DOHH2 (cell line): ENCODE results near the gene EHMT1.
A peak's percentile ranks its signal among the peaks of the same experiment; 100 is the strongest.

Experiments
- H3F3A ChIP-seq: fragments of 200-600 bp; sonication (generic), shearing (Covaris generic); 2 replicates; pipeline ENCODE4 v1.6.0; 2016; ENCODE audit warnings: antibody characterized with exemption, mild to moderate bottlenecking; ENCODE audit not compliant: control insufficient read depth, insufficient read depth
- H3K27ac ChIP-seq: fragments of 200-600 bp; sonication (generic); 2 replicates; pipeline ENCODE4 v1.5.1; 2014; ENCODE audit warnings: low read depth, mild to moderate bottlenecking, low read length, moderate library complexity
- H3K27me3 ChIP-seq: fragments of 200-600 bp; sonication (generic); 2 replicates; pipeline ENCODE4 v1.6.1; 2014; ENCODE audit warnings: mild to moderate bottlenecking, low read length, mixed read lengths; ENCODE audit not compliant: control insufficient read depth
- H3K36me3 ChIP-seq: fragments of 200-600 bp; sonication (generic); 2 replicates; pipeline ENCODE4 v1.6.1; 2014; ENCODE audit warnings: mild to moderate bottlenecking, low read length, moderate library complexity, mixed read lengths; ENCODE audit not compliant: control insufficient read depth
- H3K4me1 ChIP-seq: fragments of 200-600 bp; sonication (generic); 2 replicates; pipeline ENCODE4 v1.6.1; 2014; ENCODE audit warnings: mild to moderate bottlenecking, low read length, mixed read lengths; ENCODE audit not compliant: control insufficient read depth
- H3K4me2 ChIP-seq: fragments of 200-600 bp; sonication (generic); 2 replicates; pipeline ENCODE4 v1.6.0; 2014; ENCODE audit warnings: mild to moderate bottlenecking, low read length, moderate library complexity
- H3K4me3 ChIP-seq: fragments of 200-600 bp; sonication (generic); 2 replicates; pipeline ENCODE4 v1.5.1; 2014; ENCODE audit warnings: mild to moderate bottlenecking, low read length, mixed read lengths
- H3K79me2 ChIP-seq: fragments of 200-600 bp; sonication (generic); 2 replicates; pipeline ENCODE4 v1.6.1; 2014; ENCODE audit warnings: mild to moderate bottlenecking, low read length, mixed read lengths; ENCODE audit not compliant: control insufficient read depth
- H3K9me2 ChIP-seq: fragments of 200-600 bp; sonication (generic); replicated peaks from 2 replicates; pipeline ENCODE4 v1.6.1; 2014; ENCODE audit warnings: mild to moderate bottlenecking, low read length, mixed read lengths; ENCODE audit not compliant: control insufficient read depth
- H3K9me3 ChIP-seq: fragments of 200-600 bp; sonication (generic); 2 replicates; pipeline ENCODE4 v1.6.1; 2014; ENCODE audit warnings: antibody characterized with exemption, low read length, mixed read lengths; ENCODE audit not compliant: control insufficient read depth, insufficient read depth
- H4K20me1 ChIP-seq: fragments of 200-600 bp; sonication (generic); 2 replicates; pipeline ENCODE4 v1.6.0; 2014; ENCODE audit warnings: low read depth, mild to moderate bottlenecking, antibody characterized with exemption, low read length, moderate library complexity; ENCODE audit not compliant: control insufficient read depth, insufficient read depth
- CTCF ChIP-seq: fragments of 200-600 bp; sonication (generic); IDR thresholded peaks from one replicate; pipeline ENCODE4 v1.5.1; 2014; ENCODE audit warnings: antibody characterized with exemption, mild to moderate bottlenecking, low read depth, low read length; ENCODE audit not compliant: poor library complexity, severe bottlenecking
- EZH2phosphoT487 ChIP-seq: fragments of 200-600 bp; sonication (generic); IDR thresholded peaks from 2 replicates; pipeline ENCODE4 v1.6.1; 2017; ENCODE audit warnings: borderline replicate concordance, mild to moderate bottlenecking, antibody characterized with exemption, low read length, moderate library complexity, mixed read lengths

EHMT1 gene

GRCh38 chr9:137574192-137574591, 44.6 kb upstream of the EHMT1 start:
- Histone ChIP-seq H3K27ac (peak overlapping the region; percentile 99), H3K79me2 (peaks cover 75% of the 10 kb centered on the region), H3K4me3 (no peak overlapping the region), H4K20me1 (no peaks in the 10 kb centered on the region), H3K27me3 (no peaks in the 10 kb centered on the region), H3K9me2 (no peaks in the 10 kb centered on the region), H3K4me2 (no peak overlapping the region), H3K9me3 (peaks cover 8% of the 10 kb centered on the region; the same call in 1 of the 2 replicates), H3K4me1 (peaks cover 39% of the 10 kb centered on the region), H3F3A (peaks cover 17% of the 10 kb centered on the region), H3K36me3 (peaks cover 73% of the 10 kb centered on the region)
- TF ChIP-seq EZH2phosphoT487 (no peak), CTCF (no peak)

GRCh38 chr9:137575364-137575715, 43.5 kb upstream of the EHMT1 start:
- H3K27me3 ChIP-seq = no peaks in the 10 kb centered on the region
- peaks cover 68% of the 10 kb centered on the region for H3K79me2 ChIP-seq
- peak overlapping the region; percentile 98 for H3K4me2 ChIP-seq
- peaks cover 17% of the 10 kb centered on the region for H3F3A ChIP-seq
- peak overlapping the region; percentile 99 for H3K27ac ChIP-seq
- H3K36me3 ChIP-seq = peaks cover 64% of the 10 kb centered on the region
- H4K20me1 ChIP-seq = no peaks in the 10 kb centered on the region
- H3K4me3 ChIP-seq = peak overlapping the region; percentile 87
- peaks cover 39% of the 10 kb centered on the region for H3K4me1 ChIP-seq
- H3K9me3 ChIP-seq = peaks cover under 1% of the 10 kb centered on the region; the same call in 1 of the 2 replicates
- no peaks in the 10 kb centered on the region for H3K9me2 ChIP-seq
- TF ChIP-seq EZH2phosphoT487 (no peak), CTCF (no peak)

DNA sequence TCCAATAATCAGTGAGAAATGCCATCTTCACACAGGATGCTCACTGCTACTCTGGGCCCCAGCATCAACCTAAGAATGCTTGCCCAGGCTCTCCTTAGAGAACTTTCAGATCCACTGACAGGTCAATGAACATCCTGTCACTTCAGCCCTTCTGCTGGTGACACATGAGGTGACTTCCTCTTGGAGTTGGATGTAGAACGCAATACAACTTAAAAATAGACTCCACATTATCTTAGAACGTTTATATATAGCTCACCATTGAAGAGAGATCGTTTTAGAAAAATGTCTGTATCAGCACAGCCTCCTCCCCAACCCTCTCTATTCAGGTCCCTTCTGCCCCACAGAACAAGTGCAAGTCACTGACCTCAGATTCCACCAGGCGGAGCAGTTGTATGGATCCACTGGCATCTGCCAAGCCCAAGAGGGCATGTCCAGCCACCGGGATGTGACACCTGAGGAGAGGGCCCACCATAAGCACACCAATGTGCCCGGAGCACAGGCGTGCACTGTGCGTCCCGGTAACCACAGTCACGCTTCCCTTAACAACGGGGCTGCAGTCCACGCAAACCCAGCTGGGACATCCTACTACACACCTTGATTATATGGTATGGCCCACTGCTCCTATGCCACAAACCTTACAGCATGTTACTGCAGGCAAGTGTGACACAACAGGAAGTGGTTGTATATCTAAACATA, 42.9 kb upstream of the EHMT1 start:
- Histone ChIP-seq H3K36me3 (peaks cover 64% of the 10 kb centered on the region), H3K4me2 (peak overlapping the region; percentile 98), H3K27ac (peak overlapping the region; percentile 99)

More for the DNA sequence above, 42.9 kb upstream of the EHMT1 start:
- Histone ChIP-seq H3K4me1 (peaks cover 39% of the 10 kb centered on the region), H4K20me1 (no peaks in the 10 kb centered on the region), H3K4me3 (peak overlapping the region; percentile 87), H3K27me3 (no peaks in the 10 kb centered on the region), H3F3A (peaks cover 17% of the 10 kb centered on the region), H3K79me2 (peaks cover 63% of the 10 kb centered on the region), H3K9me2 (no peaks in the 10 kb centered on the region), H3K9me3 (no peaks in the 10 kb centered on the region)
- TF ChIP-seq EZH2phosphoT487 (no peak), CTCF (peak; percentile 57)
